ENCODE data around the gene PARS2. TPM values are rescaled to one million over a fixed set of nuclear protein-coding genes. Genes with fewer than 3 reads are reported as not detected.

Gene PARS2
- total and polyA plus RNA-seq, 7 experiments from 2014 or later, result 0.66 to 7.6 (median 4.7) TPM

DNA sequence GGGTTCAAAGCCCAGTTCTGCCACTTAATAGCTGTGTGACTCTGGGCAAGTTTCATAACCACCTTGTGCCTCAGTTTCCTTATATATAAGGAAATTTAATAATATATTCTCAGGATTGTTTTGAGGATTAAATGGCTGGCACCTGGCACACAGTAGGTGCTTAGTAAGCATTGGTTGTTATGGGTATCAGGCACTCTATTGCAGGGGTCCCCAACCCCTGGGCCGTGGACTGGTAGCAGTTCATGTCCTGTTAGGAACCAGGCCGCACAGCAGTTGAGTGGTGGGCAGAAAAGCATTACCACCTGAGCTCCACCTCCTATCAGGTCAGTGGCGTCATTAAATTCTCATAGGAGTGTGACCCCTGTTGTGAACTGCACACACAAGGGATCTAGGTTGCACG, 18.5 kb downstream of the PARS2 start:
- Mint-ChIP-seq H3K4me1 (no peaks in the 10 kb centered on the region), H3K36me3 (peaks cover 0 to 23% (median 5%) of the 10 kb centered on the region in 5 donors), H3K9me3 (no peaks in the 10 kb centered on the region), H3K27me3 (no peaks in the 10 kb centered on the region), H3K4me3 (no peak overlapping the region), H3K27ac (no peak overlapping the region)
- Histone ChIP-seq H3K4me3 (ENCODE audit: low read length) (no peak overlapping the region), H3K27me3 (ENCODE audit: control insufficient read depth in 2 of 2, insufficient read depth in 2 of 2, low read length in 2 of 2) (no peaks in the 10 kb centered on the region), H3K9me3 (ENCODE audit: control insufficient read depth in 2 of 3, low read length in 3 of 3) (no peaks in the 10 kb centered on the region), H3K27ac (ENCODE audit: low read depth, low read length) (no peak overlapping the region), H3K36me3 (ENCODE audit: control insufficient read depth in 2 of 3, insufficient read depth in 3 of 3, low read length in 3 of 3) (peaks cover 0 to 33% (median 0%) of the 10 kb centered on the region in 3 experiments), H3K4me1 (ENCODE audit: control insufficient read depth in 2 of 2, insufficient read depth in 2 of 2, low read length in 2 of 2) (no peaks in the 10 kb centered on the region)
- ChIA-PET POLR2A (no interaction called here), CTCF (no interaction called here)
- intact Hi-C loops (cut with micrococcal nuclease), result no loop called here
- no peak for ATAC-seq
- no peak for DNase-seq

DNA sequence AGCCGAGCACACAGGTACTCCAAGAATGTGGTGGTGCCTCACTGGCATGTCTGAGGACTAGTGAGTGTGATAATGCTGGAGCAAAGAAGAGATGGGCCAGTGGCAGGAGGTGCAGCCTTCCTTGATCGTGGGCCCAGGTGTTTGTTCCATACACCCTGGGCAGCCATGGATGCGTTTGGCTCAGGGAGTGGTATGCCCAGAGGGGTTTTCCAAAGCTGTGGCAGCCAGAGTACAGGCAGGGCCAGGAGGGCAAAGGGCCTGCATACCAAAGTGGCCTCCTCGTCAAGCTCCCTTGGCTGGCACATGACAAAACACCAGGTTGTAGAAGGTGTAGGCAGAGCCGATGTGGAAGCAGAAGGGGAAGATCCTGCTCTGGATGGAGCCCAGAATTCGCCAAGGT, 19.0 kb downstream of the PARS2 start:
- H3K27ac Mint-ChIP-seq, result peak overlapping the region in 2 of 9 donors; percentile 48 to 55
- H3K27me3 ChIP-seq (ENCODE audit: control insufficient read depth in 2 of 2, insufficient read depth in 2 of 2, low read length in 2 of 2), result no peaks in the 10 kb centered on the region
- ChIA-PET POLR2A (no interaction called here), CTCF (no interaction called here)
- no peak overlapping the region for H3K4me3 Mint-ChIP-seq
- no peaks in the 10 kb centered on the region for H3K9me3 Mint-ChIP-seq
- H3K4me1 Mint-ChIP-seq, result no peaks in the 10 kb centered on the region
- H3K27me3 Mint-ChIP-seq, result no peaks in the 10 kb centered on the region
- no peaks in the 10 kb centered on the region for H3K9me3 ChIP-seq (ENCODE audit: control insufficient read depth in 2 of 3, low read length in 3 of 3)
- DNase-seq (no peak), ATAC-seq (no peak)
- peaks cover under 1 to 23% (median 5%) of the 10 kb centered on the region in 5 donors for H3K36me3 Mint-ChIP-seq
- H3K4me3 ChIP-seq (ENCODE audit: low read length), result no peak overlapping the region
- intact Hi-C loops (cut with micrococcal nuclease), result no loop called here
- H3K36me3 ChIP-seq (ENCODE audit: control insufficient read depth in 2 of 3, insufficient read depth in 3 of 3, low read length in 3 of 3), result peaks cover 0 to 39% (median under 1%) of the 10 kb centered on the region in 3 experiments
- no peaks in the 10 kb centered on the region for H3K4me1 ChIP-seq (ENCODE audit: control insufficient read depth in 2 of 2, insufficient read depth in 2 of 2, low read length in 2 of 2)
- no peak overlapping the region for H3K27ac ChIP-seq (ENCODE audit: low read depth, low read length)

DNA sequence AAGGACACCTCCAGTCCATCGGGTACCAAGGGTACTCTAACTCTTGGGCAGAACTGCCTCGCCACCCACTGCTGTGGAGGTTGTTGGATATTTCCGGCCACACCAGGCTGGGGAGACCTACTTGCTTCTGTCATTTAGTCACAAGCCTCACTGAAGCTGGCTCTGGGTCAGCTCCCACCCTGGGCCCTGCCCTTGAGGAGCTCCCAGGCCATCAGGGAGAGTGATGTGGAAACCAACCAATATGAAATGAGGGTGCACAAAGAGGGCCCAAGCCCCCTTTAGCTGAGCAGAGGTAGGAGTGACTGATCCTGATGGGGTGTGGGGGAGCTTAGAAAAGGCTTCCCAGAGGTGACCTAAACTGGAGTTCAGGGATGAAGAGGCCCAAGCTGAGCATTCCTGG, 19.6 kb downstream of the PARS2 start:
- ATAC-seq, result no peak
- Mint-ChIP-seq H3K36me3 (peaks cover 1 to 28% (median 10%) of the 10 kb centered on the region in 5 donors), H3K4me1 (no peaks in the 10 kb centered on the region), H3K9me3 (no peaks in the 10 kb centered on the region), H3K4me3 (no peak overlapping the region), H3K27ac (no peak overlapping the region), H3K27me3 (no peaks in the 10 kb centered on the region)
- H3K27ac ChIP-seq (ENCODE audit: low read depth, low read length), result no peak overlapping the region
- ChIA-PET POLR2A (no interaction called here), CTCF (no interaction called here)
- H3K4me3 ChIP-seq (ENCODE audit: low read length), result no peak overlapping the region
- H3K4me1 ChIP-seq (ENCODE audit: control insufficient read depth in 2 of 2, insufficient read depth in 2 of 2, low read length in 2 of 2), result no peaks in the 10 kb centered on the region
- H3K36me3 ChIP-seq (ENCODE audit: control insufficient read depth in 2 of 3, insufficient read depth in 3 of 3, low read length in 3 of 3), result peaks cover 3 to 45% (median 5%) of the 10 kb centered on the region in 3 experiments
- intact Hi-C loops (cut with micrococcal nuclease), result no loop called here
- H3K27me3 ChIP-seq (ENCODE audit: control insufficient read depth in 2 of 2, insufficient read depth in 2 of 2, low read length in 2 of 2), result no peaks in the 10 kb centered on the region
- DNase-seq, result no peak
- no peaks in the 10 kb centered on the region for H3K9me3 ChIP-seq (ENCODE audit: control insufficient read depth in 2 of 3, low read length in 3 of 3)

DNA sequence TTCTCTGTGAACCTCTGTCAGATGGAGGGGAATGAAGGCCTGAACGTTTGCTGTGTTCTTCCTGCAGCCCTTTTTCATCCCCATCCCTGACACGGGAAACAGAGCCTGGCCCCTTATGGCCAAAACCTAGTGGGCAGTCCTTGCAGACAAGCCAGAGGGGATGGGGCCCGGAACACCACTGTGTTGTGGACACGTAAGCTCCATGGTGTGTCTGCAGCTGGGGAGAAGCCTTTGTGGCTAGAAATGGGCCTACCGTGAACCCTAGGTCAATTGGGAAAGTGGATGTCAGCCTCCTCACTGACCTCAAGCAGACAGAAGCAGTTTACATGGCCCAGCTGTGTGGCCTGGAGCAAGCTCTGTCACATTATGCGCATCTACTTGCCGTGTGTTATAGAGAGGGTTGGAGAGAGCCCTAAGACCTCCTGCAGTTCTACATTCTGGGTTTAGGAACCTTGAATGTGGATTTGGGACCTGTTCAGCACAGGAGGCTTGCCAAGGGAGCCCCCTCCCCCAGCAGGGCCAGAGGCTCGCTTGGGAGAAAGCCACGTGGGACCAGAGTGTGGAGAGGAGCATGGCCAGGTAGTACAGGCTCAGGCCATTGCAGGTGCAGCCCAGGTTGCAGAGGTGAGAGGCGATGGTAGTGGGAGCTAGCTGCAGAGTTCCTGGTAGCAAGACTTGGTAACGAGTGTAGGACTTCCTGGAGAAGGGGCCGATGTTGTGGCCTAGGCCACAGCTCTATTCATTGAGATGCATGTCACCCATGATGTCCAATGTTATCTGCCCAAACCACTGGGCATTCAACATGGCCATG, 20.7 kb downstream of the PARS2 start:
- Histone ChIP-seq H3K36me3 (ENCODE audit: control insufficient read depth in 2 of 3, insufficient read depth in 3 of 3, low read length in 3 of 3) (peaks cover 3 to 56% (median 5%) of the 10 kb centered on the region in 3 experiments), H3K4me3 (ENCODE audit: low read length) (no peak overlapping the region), H3K9me3 (ENCODE audit: control insufficient read depth in 2 of 3, low read length in 3 of 3) (no peaks in the 10 kb centered on the region), H3K27ac (ENCODE audit: low read depth, low read length) (no peak overlapping the region), H3K27me3 (ENCODE audit: control insufficient read depth in 2 of 2, insufficient read depth in 2 of 2, low read length in 2 of 2) (no peaks in the 10 kb centered on the region), H3K4me1 (ENCODE audit: control insufficient read depth in 2 of 2, insufficient read depth in 2 of 2, low read length in 2 of 2) (no peaks in the 10 kb centered on the region)
- DNase-seq, result no peak
- Mint-ChIP-seq H3K27ac (peak overlapping the region in 2 of 9 donors; percentile 10 to 42), H3K36me3 (peaks cover 6 to 33% (median 10%) of the 10 kb centered on the region in 5 donors), H3K4me3 (no peak overlapping the region), H3K4me1 (no peaks in the 10 kb centered on the region), H3K9me3 (no peaks in the 10 kb centered on the region), H3K27me3 (no peaks in the 10 kb centered on the region)
- no peak for ATAC-seq
- CTCF ChIA-PET, result no interaction called here
- POLR2A ChIA-PET, result no interaction called here
- intact Hi-C loops (cut with micrococcal nuclease), result no loop called here

DNA sequence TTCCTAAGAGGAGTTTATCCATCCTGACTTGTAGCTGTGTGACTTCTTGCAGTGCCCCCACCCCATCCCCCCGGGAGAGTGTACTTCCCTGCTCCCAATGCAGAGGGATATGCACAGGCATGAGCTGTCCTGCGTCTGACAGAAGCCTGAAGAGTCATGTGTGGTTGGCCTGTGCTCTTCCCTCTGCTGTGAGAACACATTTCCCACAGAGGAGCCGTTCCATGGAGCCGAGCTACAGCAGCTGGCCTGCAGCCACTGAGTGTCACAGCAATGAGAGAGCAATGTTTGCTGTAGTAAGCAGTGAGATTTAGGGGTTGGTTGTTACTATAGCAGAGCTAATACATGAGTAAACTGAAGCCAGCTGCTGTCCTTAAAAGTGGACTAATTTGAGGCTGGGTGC, 22.0 kb downstream of the PARS2 start:
- Mint-ChIP-seq H3K27me3 (no peaks in the 10 kb centered on the region), H3K4me3 (no peak overlapping the region), H3K27ac (no peak overlapping the region), H3K4me1 (no peaks in the 10 kb centered on the region), H3K36me3 (peaks cover 10 to 44% (median 11%) of the 10 kb centered on the region in 5 donors), H3K9me3 (no peaks in the 10 kb centered on the region)
- intact Hi-C loops (cut with micrococcal nuclease), result no loop called here
- H3K27me3 ChIP-seq (ENCODE audit: control insufficient read depth in 2 of 2, insufficient read depth in 2 of 2, low read length in 2 of 2), result no peaks in the 10 kb centered on the region
- ChIA-PET POLR2A (no interaction called here), CTCF (no interaction called here)
- H3K27ac ChIP-seq (ENCODE audit: low read depth, low read length), result no peak overlapping the region
- H3K4me1 ChIP-seq (ENCODE audit: control insufficient read depth in 2 of 2, insufficient read depth in 2 of 2, low read length in 2 of 2), result no peaks in the 10 kb centered on the region
- no peak for DNase-seq
- H3K36me3 ChIP-seq (ENCODE audit: control insufficient read depth in 2 of 3, insufficient read depth in 3 of 3, low read length in 3 of 3), result peaks cover 3 to 69% (median 5%) of the 10 kb centered on the region in 3 experiments
- no peaks in the 10 kb centered on the region for H3K9me3 ChIP-seq (ENCODE audit: control insufficient read depth in 2 of 3, low read length in 3 of 3)
- no peak for ATAC-seq
- no peak overlapping the region for H3K4me3 ChIP-seq (ENCODE audit: low read length)

DNA sequence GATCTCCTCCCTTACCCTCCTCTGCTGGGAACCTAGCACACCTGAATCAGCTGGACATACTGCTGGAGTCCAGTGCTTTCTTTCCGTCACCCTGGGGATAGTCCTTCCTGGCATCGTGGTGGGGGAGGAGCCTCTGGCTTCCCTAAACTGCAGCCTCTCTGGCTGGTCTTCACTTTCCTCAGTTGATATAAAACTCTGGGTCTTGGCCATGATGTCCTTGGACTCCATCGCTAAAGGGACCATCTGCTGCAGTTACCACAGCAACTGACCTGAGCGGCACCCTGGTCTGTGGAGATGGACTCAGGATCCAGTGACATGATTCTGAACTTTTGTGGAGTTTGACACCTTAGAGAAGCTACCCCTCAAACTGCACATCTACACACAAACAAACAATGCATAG, 22.8 kb downstream of the PARS2 start:
- Mint-ChIP-seq H3K4me1 (no peaks in the 10 kb centered on the region), H3K4me3 (no peak overlapping the region), H3K9me3 (no peaks in the 10 kb centered on the region), H3K27me3 (no peaks in the 10 kb centered on the region), H3K36me3 (peaks cover 10 to 51% (median 19%) of the 10 kb centered on the region in 5 donors), H3K27ac (peak overlapping the region in 2 of 9 donors; percentile 4 to 77)
- ChIA-PET CTCF (no interaction called here), POLR2A (no interaction called here)
- no peaks in the 10 kb centered on the region for H3K27me3 ChIP-seq (ENCODE audit: control insufficient read depth in 2 of 2, insufficient read depth in 2 of 2, low read length in 2 of 2)
- ATAC-seq, result no peak
- no peak overlapping the region for H3K27ac ChIP-seq (ENCODE audit: low read depth, low read length)
- no peak for DNase-seq
- intact Hi-C loops (cut with micrococcal nuclease), result no loop called here
- peaks cover 3 to 76% (median 5%) of the 10 kb centered on the region in 3 experiments for H3K36me3 ChIP-seq (ENCODE audit: control insufficient read depth in 2 of 3, insufficient read depth in 3 of 3, low read length in 3 of 3)
- no peak overlapping the region for H3K4me3 ChIP-seq (ENCODE audit: low read length)
- H3K4me1 ChIP-seq (ENCODE audit: control insufficient read depth in 2 of 2, insufficient read depth in 2 of 2, low read length in 2 of 2), result no peaks in the 10 kb centered on the region
- H3K9me3 ChIP-seq (ENCODE audit: control insufficient read depth in 2 of 3, low read length in 3 of 3), result no peaks in the 10 kb centered on the region

DNA sequence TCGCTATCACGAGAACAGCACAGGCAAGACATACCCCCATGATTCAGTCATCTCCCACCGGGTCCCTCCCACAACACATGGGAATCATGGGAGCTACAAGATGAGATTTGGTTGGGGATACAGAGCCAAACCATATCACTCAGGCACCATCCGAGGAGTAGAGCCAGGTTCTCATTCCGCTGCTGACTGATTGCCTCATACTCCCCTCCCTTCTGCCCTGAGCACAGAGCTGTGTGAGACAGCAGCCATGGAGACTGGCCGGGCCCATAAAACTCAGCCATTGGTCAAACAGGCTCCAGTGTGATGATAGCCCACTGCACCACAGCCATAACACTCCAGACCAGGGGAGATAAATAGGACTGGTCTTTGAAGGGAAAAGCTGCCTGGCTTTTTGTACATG, 26.1 kb downstream of the PARS2 start:
- H3K27me3 ChIP-seq (ENCODE audit: control insufficient read depth in 2 of 2, insufficient read depth in 2 of 2, low read length in 2 of 2), result no peaks in the 10 kb centered on the region
- Mint-ChIP-seq H3K27ac (no peak overlapping the region), H3K4me1 (peaks cover 0 to 8% (median 0%) of the 10 kb centered on the region in 7 donors), H3K27me3 (no peaks in the 10 kb centered on the region), H3K36me3 (peaks cover 10 to 54% (median 30%) of the 10 kb centered on the region in 5 donors), H3K9me3 (no peaks in the 10 kb centered on the region), H3K4me3 (no peak overlapping the region)
- H3K27ac ChIP-seq (ENCODE audit: low read depth, low read length), result no peak overlapping the region
- no peak for DNase-seq
- H3K36me3 ChIP-seq (ENCODE audit: control insufficient read depth in 2 of 3, insufficient read depth in 3 of 3, low read length in 3 of 3), result peaks cover 3 to 90% (median 5%) of the 10 kb centered on the region in 3 experiments
- CTCF ChIA-PET, result no interaction called here
- H3K9me3 ChIP-seq (ENCODE audit: control insufficient read depth in 2 of 3, low read length in 3 of 3), result no peaks in the 10 kb centered on the region
- ATAC-seq, result no peak
- intact Hi-C loops (cut with micrococcal nuclease), result no loop called here
- POLR2A ChIA-PET, result no interaction called here
- H3K4me3 ChIP-seq (ENCODE audit: low read length), result no peak overlapping the region
- no peaks in the 10 kb centered on the region for H3K4me1 ChIP-seq (ENCODE audit: control insufficient read depth in 2 of 2, insufficient read depth in 2 of 2, low read length in 2 of 2)

Data from naive thymus-derived CD4-positive, alpha-beta T cell (primary cell).